Putamen (tissue), 1 donor: ENCODE measurements around the gene COQ5.

Experiments
- DNase-seq: peaks from one replicate; pipeline ENCODE4 v3.0.0-alpha.2; 2016; ENCODE audit warnings: low spot score

Gene COQ5

DNA sequence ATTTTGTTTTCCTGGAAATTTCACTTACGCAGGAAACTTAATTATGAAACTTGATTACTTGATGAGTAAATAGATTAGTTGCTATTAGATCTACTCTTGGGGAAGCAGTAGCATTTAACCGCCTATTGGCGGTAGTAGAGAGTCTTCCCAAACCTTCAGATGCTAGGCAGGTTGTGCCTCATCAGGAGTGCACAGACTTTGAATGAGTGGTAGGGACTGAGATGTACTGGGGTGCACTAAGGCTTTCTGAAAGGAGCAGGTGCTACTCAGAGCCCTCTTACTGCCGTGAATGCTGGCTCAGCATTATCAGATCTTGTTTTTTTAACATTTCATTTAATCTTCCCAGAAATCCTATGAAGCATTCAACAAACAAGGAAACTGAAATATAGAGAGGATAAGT, 75.0 kb downstream of the COQ5 start:
- DNase-seq: no peak
